MM.1S (cell line): Measurements from ENCODE around the gene NRXN3.

Source experiments
- DNase-seq: peaks from one replicate; pipeline ENCODE4 v3.0.0-alpha.2; 2015
- H2AFZ ChIP-seq: fragments of 300-600 bp; sonication (generic); 2 replicates; pipeline ENCODE4 v1.6.0; 2016; ENCODE audit warnings: antibody characterized with exemption, low read length
- H3F3A ChIP-seq: fragments of 300-600 bp; sonication (generic); 2 replicates; pipeline ENCODE4 v1.6.1; 2016; ENCODE audit warnings: mild to moderate bottlenecking, antibody characterized with exemption, low read length, moderate library complexity, mixed read lengths; ENCODE audit not compliant: insufficient read depth
- H3K27ac ChIP-seq: fragments of 300-600 bp; sonication (generic); 2 replicates; pipeline ENCODE4 v1.5.1; 2016; ENCODE audit warnings: mild to moderate bottlenecking, low read length
- H3K27me3 ChIP-seq: fragments of 300-600 bp; sonication (generic); replicated peaks from 2 replicates; pipeline ENCODE4 v1.6.0; 2016; ENCODE audit warnings: low read length; ENCODE audit not compliant: insufficient read depth
- H3K36me3 ChIP-seq: fragments of 300-600 bp; sonication (generic); replicated peaks from 2 replicates; pipeline ENCODE4 v1.6.1; 2016; ENCODE audit warnings: mild to moderate bottlenecking, low read length, mixed read lengths; ENCODE audit not compliant: insufficient read depth
- H3K4me1 ChIP-seq: fragments of 300-600 bp; sonication (generic); 2 replicates; pipeline ENCODE4 v1.6.1; 2016; ENCODE audit warnings: low read length, mixed read lengths
- H3K4me2 ChIP-seq: fragments of 300-600 bp; sonication (generic); 2 replicates; pipeline ENCODE4 v1.6.0; 2016; ENCODE audit warnings: low read depth, low read length
- H3K4me3 ChIP-seq: fragments of 300-600 bp; sonication (generic); 2 replicates; pipeline ENCODE4 v1.5.1; 2016; ENCODE audit warnings: low read length, mixed read lengths
- H3K79me2 ChIP-seq: fragments of 300-600 bp; sonication (generic); 2 replicates; pipeline ENCODE4 v1.6.1; 2016; ENCODE audit warnings: mixed run types, low read length, mixed read lengths
- H3K9ac ChIP-seq: fragments of 300-600 bp; sonication (generic); 2 replicates; pipeline ENCODE4 v1.6.1; 2016; ENCODE audit warnings: low read length, mixed read lengths
- H3K9me2 ChIP-seq: fragments of 300-600 bp; sonication (generic); replicated peaks from 2 replicates; pipeline ENCODE4 v1.6.1; 2016; ENCODE audit warnings: mild to moderate bottlenecking, low read length, mixed read lengths; ENCODE audit not compliant: insufficient read depth
- H3K9me3 ChIP-seq: fragments of 300-600 bp; sonication (generic); replicated peaks from 2 replicates; pipeline ENCODE4 v1.6.1; 2016; ENCODE audit warnings: mild to moderate bottlenecking, low read length, mixed read lengths; ENCODE audit not compliant: insufficient read depth
- H4K20me1 ChIP-seq: fragments of 300-600 bp; sonication (generic); 2 replicates; pipeline ENCODE4 v1.6.1; 2016; ENCODE audit warnings: mild to moderate bottlenecking, low read length, moderate library complexity, mixed read lengths; ENCODE audit not compliant: insufficient read depth
- CTCF ChIP-seq: fragments of 300-600 bp; sonication (generic); IDR thresholded peaks from 2 replicates; pipeline ENCODE4 v1.5.1; 2016; ENCODE audit warnings: antibody characterized with exemption, low read length, mixed read lengths
- EZH2 ChIP-seq: fragments of 300-600 bp; sonication (generic); optimal IDR thresholded peaks from 2 replicates; pipeline ENCODE3; 2017; ENCODE audit warnings: low read depth, mild to moderate bottlenecking, antibody characterized with exemption, low read length, mixed read lengths
- EZH2phosphoT487 ChIP-seq: fragments of 300-600 bp; sonication (generic); IDR thresholded peaks from 2 replicates; pipeline ENCODE4 v1.6.1; 2018; ENCODE audit warnings: antibody characterized with exemption, low read length

NRXN3 gene

GRCh38 chr14:78141590-78141989 lies 28.6 kb upstream of the NRXN3 start:
- Histone ChIP-seq H3K36me3 (no peaks in the 10 kb centered on the region), H3F3A (no peaks in the 10 kb centered on the region), H3K4me2 (no peak overlapping the region), H3K27ac (no peak overlapping the region), H3K9me3 (no peaks in the 10 kb centered on the region), H3K4me1 (no peaks in the 10 kb centered on the region), H3K9ac (no peak overlapping the region), H3K79me2 (no peaks in the 10 kb centered on the region), H2AFZ (no peak overlapping the region), H3K27me3 (no peaks in the 10 kb centered on the region), H4K20me1 (no peaks in the 10 kb centered on the region), H3K9me2 (no peaks in the 10 kb centered on the region), H3K4me3 (no peak overlapping the region)
- no peak for TF ChIP-seq CTCF
- TF ChIP-seq EZH2 = no peak
- TF ChIP-seq EZH2phosphoT487 = no peak
- DNase-seq = no peak

GRCh38 chr14:78142998-78143397 lies 27.2 kb upstream of the NRXN3 start:
- Histone ChIP-seq H3K36me3 (no peaks in the 10 kb centered on the region), H3K4me1 (no peaks in the 10 kb centered on the region), H3K9me2 (no peaks in the 10 kb centered on the region), H3K4me2 (no peak overlapping the region), H3K9ac (no peak overlapping the region), H3K9me3 (no peaks in the 10 kb centered on the region), H3K4me3 (no peak overlapping the region), H4K20me1 (no peaks in the 10 kb centered on the region), H3K27ac (no peak overlapping the region), H3K79me2 (no peaks in the 10 kb centered on the region), H2AFZ (no peak overlapping the region), H3F3A (no peaks in the 10 kb centered on the region), H3K27me3 (no peaks in the 10 kb centered on the region)
- DNase-seq = no peak
- TF ChIP-seq CTCF (no peak), EZH2 (no peak), EZH2phosphoT487 (no peak)

GRCh38 chr14:78143489-78144145 lies 26.6 kb upstream of the NRXN3 start:
- Histone ChIP-seq H3K79me2 (no peaks in the 10 kb centered on the region), H2AFZ (no peak overlapping the region), H3K4me1 (no peaks in the 10 kb centered on the region), H3K4me3 (no peak overlapping the region), H3K9me3 (no peaks in the 10 kb centered on the region), H4K20me1 (no peaks in the 10 kb centered on the region), H3K4me2 (no peak overlapping the region), H3K9me2 (no peaks in the 10 kb centered on the region), H3F3A (no peaks in the 10 kb centered on the region), H3K9ac (no peak overlapping the region), H3K36me3 (no peaks in the 10 kb centered on the region), H3K27me3 (no peaks in the 10 kb centered on the region), H3K27ac (no peak overlapping the region)
- no peak for DNase-seq
- TF ChIP-seq EZH2phosphoT487 (no peak), EZH2 (no peak), CTCF (no peak)
